Epidermal melanocyte (primary cell): ENCODE measurements around the gene CARD6.
"Not testable (repeated sequence)": the region's sequence is repeated elsewhere in the genome, so short reads cannot be mapped to it uniquely, and the experiment has no call there.

Experiments
- DNase-seq: peaks from one replicate; pipeline ENCODE4 v3.0.0; 2011; ENCODE audit warnings: low spot score; ENCODE audit not compliant: insufficient read length

The CARD6 gene

GRCh38 chr5:40828021-40828631 lies 13.0 kb upstream of the CARD6 start:
- DNase-seq = no peak

GRCh38 chr5:40828690-40829661 lies 12.2 kb upstream of the CARD6 start:
- DNase-seq = no peak

GRCh38 chr5:40829748-40830533 lies 11.2 kb upstream of the CARD6 start:
- no peak for DNase-seq

- DNase-seq = no peak
These were observed 9.6 kb upstream of the CARD6 start for GRCh38 chr5:40831346-40832210.

- DNase-seq = no peak
These were observed 8.8 kb upstream of the CARD6 start for GRCh38 chr5:40832345-40832744.

- DNase-seq = no peak
These were observed 7.4 kb upstream of the CARD6 start for GRCh38 chr5:40833712-40834229.

- no peak for DNase-seq
These were observed 6.7 kb upstream of the CARD6 start for GRCh38 chr5:40834391-40834848.

GRCh38 chr5:40834849-40835787 lies 6.0 kb upstream of the CARD6 start, which contains the start of gene RPL37:
Gene RPL37 (minus strand): TSS chr5:40835222. CDS start chr5:40835185, 37 bp downstream.
- peak; percentile 89 for DNase-seq

GRCh38 chr5:40838086-40838485 lies 3.1 kb upstream of the CARD6 start:
- DNase-seq = no peak

- DNase-seq = no peak
These were observed 1.2 kb downstream of the CARD6 start for GRCh38 chr5:40842351-40842750.

GRCh38 chr5:40844565-40844964 lies 3.4 kb downstream of the CARD6 start:
- no peak for DNase-seq

- no peak for DNase-seq
These were observed 5.2 kb downstream of the CARD6 start for GRCh38 chr5:40846371-40846770.

GRCh38 chr5:40847525-40847924 lies 6.4 kb downstream of the CARD6 start:
- DNase-seq = no peak

GRCh38 chr5:40853632-40854192 lies 12.5 kb downstream of the CARD6 start:
- no peak for DNase-seq

- DNase-seq = no peak
These were observed 19.5 kb downstream of the CARD6 start for GRCh38 chr5:40860711-40861110.

- DNase-seq = not testable (repeated sequence)
These were observed 23.8 kb downstream of the CARD6 start for GRCh38 chr5:40865004-40865403.

GRCh38 chr5:40866844-40867243 lies 25.7 kb downstream of the CARD6 start:
- no peak for DNase-seq

GRCh38 chr5:40869384-40869783 lies 28.2 kb downstream of the CARD6 start:
- no peak for DNase-seq

- DNase-seq = no peak
These were observed 30.0 kb downstream of the CARD6 start for GRCh38 chr5:40871177-40871576.
